SK-N-DZ (cell line): ENCODE measurements around the gene OR4K13. TPM values are rescaled to one million over a fixed set of nuclear protein-coding genes. Genes with fewer than 3 reads are reported as not detected.

Experiments
- DNase-seq: peaks from one replicate; pipeline ENCODE4 v3.0.0-alpha.2; 2015; ENCODE audit warnings: low spot score
- polyA plus RNA-seq, 2 experiments: library from polyadenylated mRNA; depleted of rRNA; stranded (reverse); fragments of >200 nt; gene quantifications; 2 replicates each; pipeline ENCODE4 v1.2.3, GENCODE V29; 2014

OR4K13 gene
- polyA plus RNA-seq (2014; cell fraction: cytosol; rRNA removed) = not detected in 2 replicates
- not detected in 2 replicates for polyA plus RNA-seq (2014; cell fraction: nucleus; rRNA removed)

DNA sequence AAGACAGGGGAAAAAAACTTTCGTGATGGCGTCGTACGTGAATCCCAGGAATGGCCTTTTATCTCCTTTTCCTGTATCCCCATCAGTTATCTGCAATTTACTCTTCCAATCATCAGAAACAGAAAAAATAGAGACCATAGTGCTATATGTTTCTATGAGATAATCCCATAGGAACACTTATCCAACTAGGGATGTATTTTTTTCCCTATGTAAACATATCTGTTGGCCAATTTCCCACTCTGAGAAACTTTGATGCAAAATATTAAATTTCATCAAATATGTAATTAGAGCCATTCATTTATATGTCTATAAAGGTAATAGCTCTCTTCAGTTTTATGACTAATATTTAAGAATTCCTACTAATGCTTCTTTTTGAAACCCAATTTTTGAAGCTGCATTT lies at the start of gene OR4K13:
TSS of gene OR4K13 (minus strand) at position 101 of the 400 bp plus-strand sequence. CDS start 1,280 bp downstream, outside the sequence.
- no peak for DNase-seq

- DNase-seq = no peak
Observed at GRCh38 chr14:20059745-20060144, 23.9 kb upstream of the OR4K13 start, which contains the start of gene OR4L1. Gene OR4L1 (plus strand): TSS chr14:20060045. CDS start chr14:20060045, 0 bp downstream.

DNA sequence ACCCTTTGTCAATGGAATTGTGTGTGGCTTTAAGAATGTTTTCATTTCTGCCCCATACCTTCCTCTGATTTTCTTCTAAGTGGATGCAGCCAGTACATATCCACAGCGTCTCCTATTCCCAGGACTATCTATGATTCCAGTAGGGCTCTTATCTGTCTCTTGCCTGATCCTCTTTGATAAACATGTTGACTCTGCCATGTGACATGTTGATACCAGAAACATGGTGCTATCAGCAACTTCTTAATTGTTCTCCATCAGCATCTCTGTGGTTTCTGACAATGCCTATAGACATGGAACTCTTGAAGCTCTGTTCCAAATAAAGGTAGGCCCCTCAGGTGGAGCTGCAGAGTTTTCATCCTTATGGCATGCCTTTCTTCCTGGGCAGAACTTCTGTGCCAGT lies 12.4 kb upstream of the OR4K13 start:
- no peak for DNase-seq

GRCh38 chr14:20044243-20044642 lies 8.4 kb upstream of the OR4K13 start:
- no peak for DNase-seq

DNA sequence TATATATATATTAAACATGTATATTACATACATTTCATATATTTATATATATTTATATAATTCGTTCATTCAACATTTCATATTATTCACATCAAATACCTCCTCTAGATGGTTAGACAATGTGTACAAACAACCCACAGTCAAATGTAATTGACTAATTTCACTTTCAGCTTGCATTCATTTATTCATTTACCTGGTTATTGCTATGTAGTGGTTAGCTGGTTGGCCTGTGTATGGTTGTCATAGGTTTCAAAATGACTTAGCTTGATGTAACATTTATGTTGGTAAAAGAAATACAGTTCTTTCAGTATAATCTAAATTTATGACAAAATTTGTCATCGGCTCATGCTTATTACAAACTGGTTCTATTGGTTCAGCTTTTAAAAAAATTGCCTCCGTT lies 389 bp downstream of the OR4K13 start:
- DNase-seq = no peak

DNA sequence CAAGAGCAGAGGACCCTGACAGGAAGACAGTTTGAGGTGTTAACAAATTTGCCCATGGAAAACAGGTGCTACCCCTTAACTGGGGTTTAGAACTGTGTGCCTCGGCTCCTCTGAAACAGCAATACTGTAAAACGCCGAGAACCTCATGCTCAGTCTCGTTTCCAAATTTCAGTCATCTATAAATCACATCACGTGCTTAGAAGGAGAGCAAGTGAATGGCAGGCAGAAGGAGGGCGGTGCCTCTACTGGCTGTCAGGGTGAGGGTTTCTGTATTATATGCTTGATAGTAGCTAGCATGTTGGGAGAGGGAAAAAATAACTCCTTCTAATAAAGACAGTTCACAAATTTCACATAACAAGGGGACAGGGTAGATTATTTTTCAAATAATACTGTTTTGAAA lies 4.8 kb downstream of the OR4K13 start:
- DNase-seq = no peak

- DNase-seq = no peak
Observed at GRCh38 chr14:20019257-20019865, 16.5 kb downstream of the OR4K13 start, which contains the start of gene OR4K14. Gene OR4K14 (minus strand): TSS chr14:20019307. CDS start chr14:20015193, 4,114 bp downstream.

GRCh38 chr14:20008156-20008555 lies 27.7 kb downstream of the OR4K13 start:
- DNase-seq = no peak

- no peak for DNase-seq
Observed at GRCh38 chr14:20002319-20002718, 33.5 kb downstream of the OR4K13 start.

DNA sequence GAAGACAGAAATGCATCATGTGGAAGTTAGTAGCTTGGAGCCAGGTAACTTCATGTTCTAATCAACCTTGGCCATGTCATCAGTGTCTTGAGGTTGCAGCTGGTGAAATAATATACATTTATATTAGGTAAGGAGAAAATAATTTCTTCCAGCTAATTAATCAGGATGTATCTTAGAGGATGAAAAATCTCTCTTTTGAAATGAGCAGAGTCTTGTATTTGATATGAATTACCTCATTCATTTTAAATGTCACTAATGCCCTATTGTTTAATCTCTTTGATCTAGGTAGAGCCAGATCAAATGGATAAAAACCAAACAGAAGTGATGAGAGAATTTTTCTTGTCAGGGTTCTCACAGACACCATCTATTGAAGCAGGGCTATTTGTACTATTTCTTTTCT lies 34.0 kb downstream of the OR4K13 start, which contains the start of gene OR4Q2:
TSS of gene OR4Q2 (plus strand) at position 301 of the 400 bp plus-strand sequence.
- no peak for DNase-seq

DNA sequence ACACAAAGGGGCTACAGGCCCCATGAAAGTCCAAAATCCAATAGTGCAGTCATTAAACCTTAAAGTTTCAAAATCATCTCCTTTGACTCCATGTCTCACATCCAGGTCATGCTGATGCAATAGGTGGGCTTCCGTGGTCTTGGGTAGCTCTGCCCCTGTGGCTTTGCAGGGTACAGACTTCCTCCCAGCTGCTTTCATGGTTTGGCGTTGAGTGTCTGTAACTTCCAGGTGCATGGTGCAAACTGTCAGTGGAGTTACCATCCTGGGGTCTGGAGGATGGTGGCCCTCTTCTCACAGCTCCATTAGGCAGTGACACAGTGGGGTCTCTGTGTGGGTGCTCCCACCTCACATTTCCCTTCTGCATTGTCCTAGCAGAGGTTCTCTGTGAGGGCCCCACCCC lies 42.4 kb downstream of the OR4K13 start:
- DNase-seq = no peak
